Measurements from ENCODE around the gene ZNF672. TPM values are rescaled to one million over a fixed set of nuclear protein-coding genes. Genes with fewer than 3 reads are reported as not detected.

ZNF672 gene
- total and polyA plus RNA-seq, 8 donors = 16.2 to 35.5 (median 20.1) TPM

GRCh38 chr1:248804771-248805681, 33.0 kb upstream of the ZNF672 start:
- peaks cover 0 to 44% of the 10 kb centered on the region in 2 donors for H3K4me1 ChIP-seq
- peak overlapping the region in 1 of 2 donors; percentile 90 for H3K27ac ChIP-seq
- H3K27me3 ChIP-seq = no peaks in the 10 kb centered on the region
- intact Hi-C loops (cut with DNase I) = loop anchor here in 1 of 2 donors (5.0 kb wide), 1 partner anchor 178 kb away; no protein-coding TSS in a partner anchor
- peak; percentile 71 for ATAC-seq
- DNase-seq = no peak
- no peaks in the 10 kb centered on the region for H3K36me3 ChIP-seq
- TF ChIP-seq CTCF (IDR thresholded peaks at IDR 0.05) = no peak
- H3K4me3 ChIP-seq = no peak overlapping the region
- no peaks in the 10 kb centered on the region for H3K9me3 ChIP-seq

- ATAC-seq (peak; percentile 43), DNase-seq (no peak)
- intact Hi-C loops (cut with DNase I) = loop anchor here in 1 of 2 donors (5.0 kb wide), 1 partner anchor 179 kb away; no protein-coding TSS in a partner anchor
- Histone ChIP-seq H3K27ac (peak overlapping the region in 1 of 2 donors; percentile 90), H3K4me3 (no peak overlapping the region), H3K4me1 (peaks cover 0 to 51% of the 10 kb centered on the region in 2 donors), H3K27me3 (no peaks in the 10 kb centered on the region), H3K36me3 (peaks cover 0 to under 1% of the 10 kb centered on the region in 2 donors), H3K9me3 (no peaks in the 10 kb centered on the region)
- no peak for TF ChIP-seq CTCF (IDR thresholded peaks at IDR 0.05)
These were observed 32.1 kb upstream of the ZNF672 start for GRCh38 chr1:248805876-248806275.

- peak; percentile 85 for ATAC-seq
- intact Hi-C loops (cut with DNase I) = loop anchor here in 1 of 2 donors (5.0 kb wide), 1 partner anchor 180 kb away; no protein-coding TSS in a partner anchor
- peak; percentile 6 to 90 (median 49) for DNase-seq
These were observed 30.8 kb upstream of the ZNF672 start for GRCh38 chr1:248807067-248807737.

GRCh38 chr1:248808876-248809275, 29.1 kb upstream of the ZNF672 start:
- DNase-seq (no peak), ATAC-seq (no peak)
- Histone ChIP-seq H3K9me3 (no peaks in the 10 kb centered on the region), H3K4me3 (no peak overlapping the region), H3K4me1 (peaks cover 0 to 59% of the 10 kb centered on the region in 2 donors), H3K27me3 (no peaks in the 10 kb centered on the region), H3K36me3 (peaks cover 0 to 31% of the 10 kb centered on the region in 2 donors), H3K27ac (no peak overlapping the region)
- no peak for TF ChIP-seq CTCF (IDR thresholded peaks at IDR 0.05)
- intact Hi-C loops (cut with DNase I) = loop anchor here in 1 of 2 donors (5.0 kb wide), 1 partner anchor 182 kb away; no protein-coding TSS in a partner anchor

More at GRCh38 chr1:248807067-248807737, 30.8 kb upstream of the ZNF672 start:
- Histone ChIP-seq H3K27ac (peak overlapping the region in 1 of 2 donors; percentile 15), H3K27me3 (no peaks in the 10 kb centered on the region), H3K4me1 (peaks cover 0 to 63% of the 10 kb centered on the region in 2 donors), H3K4me3 (no peak overlapping the region), H3K9me3 (no peaks in the 10 kb centered on the region), H3K36me3 (peaks cover 0 to 14% of the 10 kb centered on the region in 2 donors)
- peak; percentile 75 to 78 for TF ChIP-seq CTCF (IDR thresholded peaks at IDR 0.05)

Measured in left lung (tissue), 10 donors.